ENCODE data around the gene MEIS1. TPM values are rescaled to one million over a fixed set of nuclear protein-coding genes. Genes with fewer than 3 reads are reported as not detected.

The MEIS1 gene
- total RNA-seq, 1 donor from 2014 or later = 3.6 TPM

GRCh38 chr2:66497431-66498288 lies 62.7 kb downstream of the MEIS1 start:
- no peaks in the 10 kb centered on the region for H3K27me3 ChIP-seq (ENCODE audit: control insufficient read depth, insufficient read depth, low read length)
- no peaks in the 10 kb centered on the region for H3K36me3 ChIP-seq (ENCODE audit: control insufficient read depth, insufficient read depth, low read length)
- no peak for TF ChIP-seq CTCF (IDR thresholded peaks at IDR 0.05; ENCODE audit: insufficient read depth, low read length, poor library complexity, severe bottlenecking)
- H3K4me3 ChIP-seq (ENCODE audit: low read depth, low read length) = no peak overlapping the region
- DNase-seq (ENCODE audit: low read depth) = no peak

GRCh38 chr2:66498289-66498975 lies 63.5 kb downstream of the MEIS1 start:
- H3K36me3 ChIP-seq (ENCODE audit: control insufficient read depth, insufficient read depth, low read length) = no peaks in the 10 kb centered on the region
- no peak overlapping the region for H3K4me3 ChIP-seq (ENCODE audit: low read depth, low read length)
- no peaks in the 10 kb centered on the region for H3K27me3 ChIP-seq (ENCODE audit: control insufficient read depth, insufficient read depth, low read length)
- no peak for DNase-seq (ENCODE audit: low read depth)
- TF ChIP-seq CTCF (IDR thresholded peaks at IDR 0.05; ENCODE audit: insufficient read depth, low read length, poor library complexity, severe bottlenecking) = no peak

GRCh38 chr2:66501267-66501666 lies 66.3 kb downstream of the MEIS1 start:
- no peaks in the 10 kb centered on the region for H3K27me3 ChIP-seq (ENCODE audit: control insufficient read depth, insufficient read depth, low read length)
- H3K4me3 ChIP-seq (ENCODE audit: low read depth, low read length) = no peak overlapping the region
- H3K36me3 ChIP-seq (ENCODE audit: control insufficient read depth, insufficient read depth, low read length) = no peaks in the 10 kb centered on the region
- DNase-seq (ENCODE audit: low read depth) = no peak
- no peak for TF ChIP-seq CTCF (IDR thresholded peaks at IDR 0.05; ENCODE audit: insufficient read depth, low read length, poor library complexity, severe bottlenecking)

GRCh38 chr2:66506265-66506664 lies 71.3 kb downstream of the MEIS1 start:
- no peak overlapping the region for H3K4me3 ChIP-seq (ENCODE audit: low read depth, low read length)
- no peaks in the 10 kb centered on the region for H3K36me3 ChIP-seq (ENCODE audit: control insufficient read depth, insufficient read depth, low read length)
- no peak for TF ChIP-seq CTCF (IDR thresholded peaks at IDR 0.05; ENCODE audit: insufficient read depth, low read length, poor library complexity, severe bottlenecking)
- no peaks in the 10 kb centered on the region for H3K27me3 ChIP-seq (ENCODE audit: control insufficient read depth, insufficient read depth, low read length)
- no peak for DNase-seq (ENCODE audit: low read depth)

GRCh38 chr2:66507673-66508201 lies 72.8 kb downstream of the MEIS1 start:
- no peak for TF ChIP-seq CTCF (IDR thresholded peaks at IDR 0.05; ENCODE audit: insufficient read depth, low read length, poor library complexity, severe bottlenecking)
- Histone ChIP-seq H3K36me3 (ENCODE audit: control insufficient read depth, insufficient read depth, low read length) (no peaks in the 10 kb centered on the region), H3K4me3 (ENCODE audit: low read depth, low read length) (no peak overlapping the region), H3K27me3 (ENCODE audit: control insufficient read depth, insufficient read depth, low read length) (no peaks in the 10 kb centered on the region)
- no peak for DNase-seq (ENCODE audit: low read depth)
